Measurements from ENCODE around the gene APLF. TPM values are rescaled to one million over a fixed set of nuclear protein-coding genes. Genes with fewer than 3 reads are reported as not detected.

APLF gene
- total and polyA plus RNA-seq, 2 experiments from 2014 or later: 1.5 to 5.0 TPM

DNA sequence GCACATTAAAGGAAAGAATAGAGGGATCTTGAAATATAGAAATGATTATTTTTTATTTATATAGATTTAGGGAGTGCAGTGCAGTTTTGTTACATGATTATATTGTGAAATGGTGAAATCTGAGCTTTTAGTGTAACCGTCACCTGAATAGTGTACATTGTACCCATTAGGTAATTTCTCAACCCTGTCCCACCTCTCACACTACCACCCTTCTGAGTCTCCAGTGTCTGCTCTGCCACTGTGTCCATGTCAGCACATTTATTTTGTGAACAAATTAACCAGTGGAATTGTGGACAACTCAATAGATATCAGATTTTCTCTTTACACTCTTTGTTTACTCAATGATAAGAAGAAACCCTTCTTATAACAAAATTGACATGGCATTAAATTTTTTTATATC, 24.2 kb downstream of the APLF start:
- Histone ChIP-seq H3K27me3 (no peaks in the 10 kb centered on the region), H3K79me2 (no peaks in the 10 kb centered on the region), H3K4me2 (no peak overlapping the region), H4K20me1 (ENCODE audit: insufficient read depth, poor library complexity, severe bottlenecking) (no peaks in the 10 kb centered on the region), H3K27ac (no peak overlapping the region), H3K9me3 (ENCODE audit: low read depth) (no peaks in the 10 kb centered on the region), H3K4me1 (ENCODE audit: insufficient read depth) (no peaks in the 10 kb centered on the region), H3K9me2 (replicated peaks; ENCODE audit: insufficient read depth) (no peaks in the 10 kb centered on the region), H3K36me3 (replicated peaks; ENCODE audit: insufficient read depth, low read depth) (no peaks in the 10 kb centered on the region), H3K4me3 (no peak overlapping the region), H2AFZ (no peak overlapping the region)
- TF ChIP-seq, protein P1, sequence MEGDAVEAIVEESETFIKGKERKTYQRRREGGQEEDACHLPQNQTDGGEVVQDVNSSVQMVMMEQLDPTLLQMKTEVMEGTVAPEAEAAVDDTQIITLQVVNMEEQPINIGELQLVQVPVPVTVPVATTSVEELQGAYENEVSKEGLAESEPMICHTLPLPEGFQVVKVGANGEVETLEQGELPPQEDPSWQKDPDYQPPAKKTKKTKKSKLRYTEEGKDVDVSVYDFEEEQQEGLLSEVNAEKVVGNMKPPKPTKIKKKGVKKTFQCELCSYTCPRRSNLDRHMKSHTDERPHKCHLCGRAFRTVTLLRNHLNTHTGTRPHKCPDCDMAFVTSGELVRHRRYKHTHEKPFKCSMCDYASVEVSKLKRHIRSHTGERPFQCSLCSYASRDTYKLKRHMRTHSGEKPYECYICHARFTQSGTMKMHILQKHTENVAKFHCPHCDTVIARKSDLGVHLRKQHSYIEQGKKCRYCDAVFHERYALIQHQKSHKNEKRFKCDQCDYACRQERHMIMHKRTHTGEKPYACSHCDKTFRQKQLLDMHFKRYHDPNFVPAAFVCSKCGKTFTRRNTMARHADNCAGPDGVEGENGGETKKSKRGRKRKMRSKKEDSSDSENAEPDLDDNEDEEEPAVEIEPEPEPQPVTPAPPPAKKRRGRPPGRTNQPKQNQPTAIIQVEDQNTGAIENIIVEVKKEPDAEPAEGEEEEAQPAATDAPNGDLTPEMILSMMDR (IDR thresholded peaks at IDR 0.05; ENCODE audit: poor library complexity): no peak
- WGBS (ENCODE audit: low lambda C conversion rate, missing lambda C conversion rate): 71% methylated on average over 1 of the region's 1 CpG
- DNase-seq (ENCODE audit: low spot score): no peak

DNA sequence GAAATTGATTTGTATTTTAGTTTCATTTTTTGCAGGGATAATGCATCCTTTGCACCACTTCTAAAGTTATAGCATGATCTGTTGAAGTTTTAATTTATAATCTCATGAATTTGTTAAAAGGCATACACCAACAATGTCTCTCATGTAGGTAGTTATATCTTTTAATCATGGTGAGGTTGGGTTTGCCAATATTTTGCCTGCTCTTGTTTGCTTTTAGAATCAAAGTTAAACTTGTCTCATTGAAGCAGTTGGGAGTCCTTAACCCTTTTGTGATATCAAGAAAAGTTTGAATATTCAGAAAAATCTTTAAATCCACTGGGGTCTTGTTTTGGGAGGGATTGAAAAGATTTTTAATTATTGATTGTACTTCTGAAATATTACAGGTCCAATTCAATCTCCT, 31.7 kb downstream of the APLF start:
- TF ChIP-seq, protein P1 (IDR thresholded peaks at IDR 0.05; ENCODE audit: poor library complexity): no peak
- TF ChIP-seq EZH2 (IDR thresholded peaks at IDR 0.05; ENCODE audit: borderline replicate concordance) (no peak), EZH2phosphoT487 (IDR thresholded peaks at IDR 0.05; ENCODE audit: low read depth, severe bottlenecking, unreplicated experiment) (no peak)
- Histone ChIP-seq H3K27ac (no peak overlapping the region), H3K4me1 (ENCODE audit: insufficient read depth) (no peaks in the 10 kb centered on the region), H3K4me3 (no peak overlapping the region), H2AFZ (no peak overlapping the region), H3K79me2 (no peaks in the 10 kb centered on the region), H3K9me3 (ENCODE audit: low read depth) (no peaks in the 10 kb centered on the region), H3K9me2 (replicated peaks; ENCODE audit: insufficient read depth) (no peaks in the 10 kb centered on the region), H3K4me2 (no peak overlapping the region), H3K36me3 (replicated peaks; ENCODE audit: insufficient read depth, low read depth) (no peaks in the 10 kb centered on the region), H4K20me1 (ENCODE audit: insufficient read depth, poor library complexity, severe bottlenecking) (no peaks in the 10 kb centered on the region), H3K27me3 (no peaks in the 10 kb centered on the region)
- no peak for DNase-seq (ENCODE audit: low spot score)

DNA sequence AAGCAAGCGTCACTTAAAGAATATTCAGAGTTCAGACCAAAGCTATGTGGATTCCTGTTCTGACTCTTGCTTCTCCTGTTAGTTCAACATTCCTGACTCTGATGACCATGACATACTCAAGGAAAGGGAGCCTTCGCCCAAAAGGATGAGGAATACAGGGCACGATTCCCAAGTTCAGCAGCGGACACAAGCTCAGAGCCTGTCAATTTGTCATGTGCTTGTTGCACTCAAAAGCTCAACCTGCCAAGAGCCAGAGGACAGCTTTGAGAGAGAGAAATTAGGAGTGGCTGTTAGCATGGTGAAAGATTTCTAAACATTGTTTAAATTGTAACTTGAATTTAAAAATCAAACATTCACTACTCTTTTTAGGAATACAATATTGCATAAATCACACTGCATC, 33.3 kb downstream of the APLF start:
- Histone ChIP-seq H3K27ac (no peak overlapping the region), H4K20me1 (ENCODE audit: insufficient read depth, poor library complexity, severe bottlenecking) (no peaks in the 10 kb centered on the region), H3K4me3 (no peak overlapping the region), H3K4me2 (no peak overlapping the region), H3K27me3 (no peaks in the 10 kb centered on the region), H3K9me2 (replicated peaks; ENCODE audit: insufficient read depth) (no peaks in the 10 kb centered on the region), H3K36me3 (replicated peaks; ENCODE audit: insufficient read depth, low read depth) (no peaks in the 10 kb centered on the region), H3K9me3 (ENCODE audit: low read depth) (no peaks in the 10 kb centered on the region), H2AFZ (no peak overlapping the region), H3K79me2 (no peaks in the 10 kb centered on the region), H3K4me1 (ENCODE audit: insufficient read depth) (no peaks in the 10 kb centered on the region)
- no peak for DNase-seq (ENCODE audit: low spot score)
- 91% methylated on average over 4 of the region's 4 CpGs for WGBS (ENCODE audit: low lambda C conversion rate, missing lambda C conversion rate)
- TF ChIP-seq, protein P1 (IDR thresholded peaks at IDR 0.05; ENCODE audit: poor library complexity): no peak
- no peak for TF ChIP-seq EZH2 (IDR thresholded peaks at IDR 0.05; ENCODE audit: borderline replicate concordance)
- no peak for TF ChIP-seq EZH2phosphoT487 (IDR thresholded peaks at IDR 0.05; ENCODE audit: low read depth, severe bottlenecking, unreplicated experiment)

DNA sequence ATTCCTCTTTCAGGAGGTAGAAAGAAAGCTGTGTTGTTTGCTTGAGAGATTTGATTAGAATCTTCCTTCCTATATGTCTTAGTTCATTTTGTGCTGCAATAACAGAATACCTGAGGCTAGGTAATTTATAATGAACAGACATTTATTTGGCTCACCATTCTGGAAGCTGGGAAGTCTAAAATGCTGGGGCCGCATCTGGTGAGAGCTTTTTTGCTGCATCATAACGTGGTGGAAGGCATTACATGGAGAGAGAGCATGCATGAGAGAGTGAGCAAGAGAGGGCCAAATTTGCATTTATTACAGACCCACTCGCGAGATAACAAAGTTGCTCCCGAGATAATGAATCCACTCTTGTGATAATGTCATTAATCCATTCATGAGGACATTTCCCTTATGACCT, 34.4 kb downstream of the APLF start:
- no peak for TF ChIP-seq EZH2phosphoT487 (IDR thresholded peaks at IDR 0.05; ENCODE audit: low read depth, severe bottlenecking, unreplicated experiment)
- TF ChIP-seq, protein P1 (IDR thresholded peaks at IDR 0.05; ENCODE audit: poor library complexity): no peak
- Histone ChIP-seq H3K79me2 (no peaks in the 10 kb centered on the region), H3K27ac (no peak overlapping the region), H2AFZ (no peak overlapping the region), H3K4me3 (no peak overlapping the region), H3K27me3 (no peaks in the 10 kb centered on the region), H4K20me1 (ENCODE audit: insufficient read depth, poor library complexity, severe bottlenecking) (no peaks in the 10 kb centered on the region), H3K9me2 (replicated peaks; ENCODE audit: insufficient read depth) (no peaks in the 10 kb centered on the region), H3K9me3 (ENCODE audit: low read depth) (no peaks in the 10 kb centered on the region), H3K4me2 (no peak overlapping the region), H3K4me1 (ENCODE audit: insufficient read depth) (no peaks in the 10 kb centered on the region), H3K36me3 (replicated peaks; ENCODE audit: insufficient read depth, low read depth) (no peaks in the 10 kb centered on the region)
- no peak for DNase-seq (ENCODE audit: low spot score)
- 85% methylated on average over 5 of the region's 5 CpGs for WGBS (ENCODE audit: low lambda C conversion rate, missing lambda C conversion rate)
